K562 (cell line): ENCODE data around the gene ATF6B. TPM values are rescaled to one million over a fixed set of nuclear protein-coding genes. Genes with fewer than 3 reads are reported as not detected.

Source experiments
- ATAC-seq: fragments of 200-7000 bp; cut with Tn5 transposase; 3 replicates; pipeline ENCODE4 v1.9.1; 2020; ENCODE audit warnings: moderate library complexity
- BruUV-seq: library from RNA; stranded (reverse); fragments of 400-500 nt; replicated peaks from 2 replicates; lab custom pipeline; 2021; lab: Mats Ljungman, UMichigan
- CTCF ChIA-PET: fragments of 300-600 bp; formaldehyde crosslinking; extraction: SDS; loops from one replicate; lab custom pipeline; 2021; ENCODE audit warnings: low intra/inter-chr PET ratio; lab: Yijun Ruan, JAX
- POLR2A ChIA-PET: fragments of 300-600, 350-650 bp; sonication (Branson Sonifier 250); formaldehyde crosslinking; extraction: SDS; loops from one replicate; lab custom pipeline; 2021; ENCODE audit warnings: antibody characterized with exemption, inconsistent platforms; lab: Yijun Ruan, JAX
- DNase-seq, 4 experiments: peaks; one replicate each; pipeline versions ENCODE4 v3.0.0 to v3.0.0-alpha.2; 2011 to 2018; ENCODE audit warnings: low spot score in 3 of 4, mixed read lengths in 3 of 4; ENCODE audit errors: extremely low read depth in 1 of 4
- FAIRE-seq: peaks from 2 replicates; lab custom pipeline; 2011; peaks lifted over from hg19 to GRCh38; lab: Jason Lieb, UNC
- H2AFZ ChIP-seq: 2 replicates; pipeline ENCODE4 v1.6.0; 2011; ENCODE audit warnings: low read depth, low read length, control low read depth, inconsistent platforms
- H3K27ac ChIP-seq: fragments of 200-600 bp; 3 replicates; pipeline ENCODE4 v1.8.0; 2011; ENCODE audit warnings: low read depth, mild to moderate bottlenecking, control low read depth, inconsistent platforms, low read length, moderate library complexity, mixed read lengths; ENCODE audit errors: extremely low read depth
- H3K27me3 ChIP-seq, 2 experiments: fragments of 300-600 bp in 1 of 2; 2 replicates in 1 of 2; 3 replicates in 1 of 2; pipeline versions ENCODE4 v1.6.0 to v1.8.0; 2011; ENCODE audit warnings: inconsistent platforms in 2 of 2, low read length in 2 of 2, mild to moderate bottlenecking in 1 of 2, mixed read lengths in 1 of 2, moderate library complexity in 1 of 2; ENCODE audit not compliant: control insufficient read depth in 2 of 2, insufficient read depth in 2 of 2
- H3K36me3 ChIP-seq: fragments of 300-600 bp; 3 replicates; pipeline ENCODE4 v1.8.0; 2011; ENCODE audit warnings: mild to moderate bottlenecking, low read length, inconsistent platforms; ENCODE audit not compliant: control insufficient read depth, insufficient read depth
- H3K4me1 ChIP-seq, 2 experiments: fragments of 200-600 bp in 1 of 2; replicated peaks in 1 of 2; 2 replicates in 1 of 2; 3 replicates in 1 of 2; pipeline versions ENCODE4 v1.5.1 to v1.8.0; 2011; ENCODE audit warnings: inconsistent platforms in 2 of 2, low read length in 2 of 2, mild to moderate bottlenecking in 1 of 2, mixed read lengths in 1 of 2, moderate library complexity in 1 of 2; ENCODE audit not compliant: control insufficient read depth in 2 of 2, insufficient read depth in 2 of 2
- H3K4me2 ChIP-seq: 2 replicates; pipeline ENCODE4 v1.6.1; 2011; ENCODE audit warnings: low read length, control low read depth, inconsistent platforms, mixed read lengths; ENCODE audit not compliant: insufficient read depth
- H3K4me3 ChIP-seq: fragments of 200-600 bp; sonication (generic), shearing (Covaris generic); 2 replicates; pipeline ENCODE4 v1.5.1; 2016; ENCODE audit warnings: control low read depth, inconsistent platforms
- H3K79me2 ChIP-seq: fragments of 200-600 bp; 3 replicates; pipeline ENCODE4 v1.8.0; 2011; ENCODE audit warnings: low read length, inconsistent platforms; ENCODE audit not compliant: control insufficient read depth, insufficient read depth
- H3K9ac ChIP-seq, 2 experiments: 2 replicates each; pipeline versions ENCODE4 v1.6.0 to v1.6.1; 2011; ENCODE audit warnings: low read depth in 2 of 2, low read length in 2 of 2, control low read depth in 1 of 2, inconsistent platforms in 1 of 2, mild to moderate bottlenecking in 1 of 2, mixed read lengths in 1 of 2; ENCODE audit not compliant: insufficient read depth in 1 of 2
- H3K9me1 ChIP-seq: one replicate; pipeline ENCODE4 v1.6.0; 2011; ENCODE audit warnings: inconsistent platforms, mild to moderate bottlenecking, low read length, moderate library complexity; ENCODE audit not compliant: control insufficient read depth, insufficient read depth
- H3K9me3 ChIP-seq: replicated peaks from 2 replicates; pipeline ENCODE4 v1.5.1; 2011; ENCODE audit warnings: low read depth, low read length, inconsistent platforms; ENCODE audit not compliant: control insufficient read depth, insufficient read depth
- H4K20me1 ChIP-seq: replicated peaks from 2 replicates; pipeline ENCODE4 v1.6.1; 2011; ENCODE audit warnings: low read length, inconsistent platforms, mixed read lengths; ENCODE audit not compliant: control insufficient read depth, insufficient read depth
- CREM ChIP-seq: IDR thresholded peaks from 2 replicates; pipeline ENCODE4 v1.6.1; 2014; ENCODE audit warnings: antibody characterized with exemption, low read depth
- CTBP1 ChIP-seq: fragments of 450-650 bp; IDR thresholded peaks from 2 replicates; pipeline ENCODE4 v1.6.1; 2016; ENCODE audit warnings: borderline replicate concordance
- ELF4 ChIP-seq: fragments of 450-650 bp; formaldehyde crosslinking; IDR thresholded peaks from 2 replicates; pipeline ENCODE4 v1.4.0; 2022; ENCODE audit warnings: missing genetic modification characterization
- GABPA ChIP-seq: fragments of 200-800 bp; sonication (Bioruptor generic); conservative IDR thresholded peaks from 2 replicates; pipeline ENCODE4 v1.6.1; 2016; ENCODE audit warnings: low read depth, missing genetic modification characterization, missing compliant biosample characterization
- HDGF ChIP-seq: fragments of 450-650 bp; IDR thresholded peaks from 2 replicates; pipeline ENCODE4 v1.6.1; 2016
- HMGN3 ChIP-seq: IDR thresholded peaks from 2 replicates; pipeline ENCODE4 v1.6.1; 2011; ENCODE audit warnings: borderline replicate concordance, low read depth, mild to moderate bottlenecking, mixed read lengths, low read length; ENCODE audit not compliant: insufficient read length; ENCODE audit errors: extremely low read depth
- HNRNPLL ChIP-seq: fragments of 200-400 bp; formaldehyde crosslinking; IDR thresholded peaks from 2 replicates; pipeline ENCODE4 v1.6.1; 2017; ENCODE audit warnings: low read length, low read depth, mild to moderate bottlenecking; ENCODE audit not compliant: poor library complexity, severe bottlenecking
- KDM5B ChIP-seq: fragments of 200-600 bp; sonication (generic); IDR thresholded peaks from 2 replicates; pipeline ENCODE4 v1.6.1; 2012; ENCODE audit warnings: low read depth, mild to moderate bottlenecking, moderate library complexity, low read length, control low read depth, inconsistent platforms; ENCODE audit not compliant: insufficient replicate concordance
- MAZ ChIP-seq, 2 experiments: fragments of 450-650 bp in 1 of 2; sonication (generic) in 1 of 2; formaldehyde crosslinking; IDR thresholded peaks in 1 of 2; conservative IDR thresholded peaks in 1 of 2; 2 replicates each; pipeline versions ENCODE4 v1.4.0 to v1.5.0; 2020; ENCODE audit warnings: mild to moderate bottlenecking in 1 of 2, missing genetic modification reagents in 1 of 2
- NR2F6 ChIP-seq: fragments of 450-650 bp; formaldehyde crosslinking; IDR thresholded peaks from 2 replicates; pipeline ENCODE4 v1.4.0; 2020; ENCODE audit warnings: mild to moderate bottlenecking
- OTX1 ChIP-seq: fragments of 450-650 bp; formaldehyde crosslinking; IDR thresholded peaks from 2 replicates; pipeline ENCODE4 v1.4.0; 2022; ENCODE audit warnings: mild to moderate bottlenecking
- PHB ChIP-seq: fragments of 250-450 bp; sonication (Bioruptor Pico); IDR thresholded peaks from 2 replicates; pipeline ENCODE4 v1.5.0; 2021
- SIX5 ChIP-seq, 2 experiments: IDR thresholded peaks; 2 replicates each; pipeline ENCODE4 v1.6.1; 2011; ENCODE audit warnings: low read length in 2 of 2, borderline replicate concordance in 1 of 2, low read depth in 1 of 2, mild to moderate bottlenecking in 1 of 2, moderate library complexity in 1 of 2; ENCODE audit not compliant: insufficient read depth in 1 of 2
- SMARCE1 ChIP-seq: fragments of 450-650 bp; IDR thresholded peaks from 2 replicates; pipeline ENCODE4 v1.7.1; 2016; ENCODE audit warnings: mild to moderate bottlenecking
- SRF ChIP-seq, 2 experiments: fragments of 250-450, 450-650 bp in 1 of 2; sonication (Bioruptor Pico) in 1 of 2; sonication (generic) in 1 of 2; formaldehyde crosslinking; IDR thresholded peaks; 2 replicates each; pipeline versions ENCODE4 v1.5.0 to v1.5.1; 2020 to 2022; ENCODE audit warnings: mild to moderate bottlenecking in 1 of 2, missing genetic modification reagents in 1 of 2
- ZNF23 ChIP-seq: fragments of 250-450 bp; sonication (Bioruptor Pico); IDR thresholded peaks from 2 replicates; pipeline ENCODE4 v1.4.0; 2020; ENCODE audit warnings: mild to moderate bottlenecking
- ZNF274 ChIP-seq: IDR thresholded peaks from 2 replicates; pipeline ENCODE4 v1.6.1; 2011; ENCODE audit warnings: low read depth, mild to moderate bottlenecking, low read length, moderate library complexity, borderline replicate concordance
- ZNF644 ChIP-seq: fragments of 200-800 bp; sonication (Bioruptor generic); IDR thresholded peaks from 2 replicates; pipeline ENCODE4 v1.6.1; 2016; ENCODE audit warnings: low read depth, missing genetic modification characterization, missing compliant biosample characterization
- ZNF780A ChIP-seq: fragments of 250-450 bp; sonication (Bioruptor Pico); IDR thresholded peaks from 2 replicates; pipeline ENCODE4 v1.5.0; 2021; ENCODE audit warnings: mild to moderate bottlenecking
- WGBS: fragments of 100-300 bp; shearing (Covaris generic); methylation state at CpG from one replicate; pipeline ENCODE4 v1.1.6; 2016; ENCODE audit warnings: low coverage, mixed read lengths; ENCODE audit not compliant: insufficient coverage; ENCODE audit errors: missing lambda C conversion rate; 5-methylcytosine and 5-hydroxymethylcytosine counted together
- in situ Hi-C: fragments of 300-500 bp; cut with MboI; formaldehyde crosslinking; loops from 4 replicates; pipeline ENCODE4 v1.15.0; 2018; ENCODE audit warnings: inconsistent platforms, mixed read lengths
- intact Hi-C: fragments of 100-400 bp; cut with micrococcal nuclease; formaldehyde crosslinking; loops from 2 replicates; pipeline ENCODE4 v1.14.2; 2022
- polyA plus RNA-seq, 8 experiments: library from polyadenylated mRNA; depleted of rRNA in 4 of 8; stranded (reverse) in 5 of 8; unstranded in 3 of 8; fragments of >200 nt; fragmentation: Nextera tagmentation in 2 of 8; fragmentation: Illumina TruSeq in 1 of 8; extraction: Ambion mirVana in 2 of 8; extraction: Trizol in 1 of 8; gene quantifications; 2 replicates each; pipeline versions ENCODE4 v1.2.1 to v1.2.3, GENCODE V29; 2011 to 2014; ENCODE audit warnings: inconsistent platforms in 1 of 8, missing spikeins in 1 of 8
- total RNA-seq, 7 experiments: library from RNA; depleted of rRNA in 6 of 7; stranded (reverse); fragments of >200 nt in 6 of 7; fragmentation: Illumina TruSeq in 2 of 7; extraction: Trizol in 2 of 7; gene quantifications; 2 replicates each; pipeline versions ENCODE4 v1.2.1 to v1.2.3, GENCODE V29; 2011 to 2021; ENCODE audit warnings: low replicate concordance in 1 of 7

The ATF6B gene
- total and polyA plus RNA-seq, 9 of the 15 experiments (the other 6 are each of a cell fraction or from before 2014, with no cell fraction given), result 20.7 to 131 (median 31.7) TPM

DNA sequence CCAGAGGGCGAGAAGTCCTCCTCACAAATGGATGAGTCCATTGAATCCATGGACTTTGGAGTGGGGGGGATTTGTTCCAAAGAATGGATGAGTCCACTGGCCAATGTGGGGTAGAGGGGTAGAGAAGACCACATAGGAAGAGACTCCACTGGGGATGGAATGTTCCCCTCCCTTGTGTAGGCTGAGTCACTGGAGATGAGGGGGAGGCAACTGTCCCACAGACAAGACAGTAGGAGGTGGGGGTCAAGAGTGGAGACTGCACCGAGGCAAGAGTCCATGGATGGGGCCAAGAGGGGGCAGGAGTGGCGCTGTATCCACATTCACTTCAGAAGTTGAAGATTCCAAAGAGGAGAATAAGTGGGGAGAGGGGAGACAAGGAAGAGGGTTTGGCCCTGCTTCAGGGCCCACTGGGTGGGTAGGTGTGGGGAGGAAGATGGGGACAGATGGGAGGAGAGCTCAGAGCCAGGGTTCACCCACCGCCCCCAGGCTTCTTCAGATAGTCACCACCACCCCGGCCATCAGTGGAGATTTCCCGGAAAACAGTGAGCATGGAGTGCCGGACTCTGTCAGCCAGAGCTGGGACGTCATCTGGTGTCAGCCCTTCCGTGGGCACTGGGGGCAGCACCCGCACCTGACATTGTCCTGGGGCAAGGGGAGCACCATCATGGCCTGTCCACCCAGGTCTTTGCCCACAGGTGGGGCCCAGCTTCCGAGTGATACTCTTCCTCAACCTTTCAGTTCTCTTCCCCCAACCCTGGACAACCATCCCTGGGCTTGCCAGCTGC lies 41.0 kb upstream of the ATF6B start (continued):
- peak; percentile 83 for TF ChIP-seq OTX1
- peak; percentile 77; the same call in 1 of the 2 replicates for TF ChIP-seq SMARCE1
- TF ChIP-seq CREM, result peak; percentile 35; the same call in 1 of the 2 replicates
- TF ChIP-seq SIX5 (IDR thresholded peaks at IDR 0.05; ENCODE audit: borderline replicate concordance in 1 of 2, insufficient read depth in 1 of 2, low read depth in 1 of 2, low read length in 2 of 2), result no peak
- peak; percentile 22 for TF ChIP-seq KDM5B
- peak; percentile 85; the same call in 1 of the 2 replicates for TF ChIP-seq ELF4 (CRISPR knock-in tag)
- 0 out of 2 replicates have a peak, but pooled peaks have one; percentile 39 for TF ChIP-seq CTBP1
- TF ChIP-seq HDGF, result peak; percentile 28; the same call in 1 of the 2 replicates
- TF ChIP-seq HMGN3, result peak; percentile 32
- peak in 1 of 2 experiments; percentile 80; a peak in 2 of 4 replicates for TF ChIP-seq MAZ (CRISPR knock-in tag; conservative IDR thresholded peaks at IDR 0.05 in 1 of 2, IDR thresholded peaks at IDR 0.05 in 1 of 2)

DNA sequence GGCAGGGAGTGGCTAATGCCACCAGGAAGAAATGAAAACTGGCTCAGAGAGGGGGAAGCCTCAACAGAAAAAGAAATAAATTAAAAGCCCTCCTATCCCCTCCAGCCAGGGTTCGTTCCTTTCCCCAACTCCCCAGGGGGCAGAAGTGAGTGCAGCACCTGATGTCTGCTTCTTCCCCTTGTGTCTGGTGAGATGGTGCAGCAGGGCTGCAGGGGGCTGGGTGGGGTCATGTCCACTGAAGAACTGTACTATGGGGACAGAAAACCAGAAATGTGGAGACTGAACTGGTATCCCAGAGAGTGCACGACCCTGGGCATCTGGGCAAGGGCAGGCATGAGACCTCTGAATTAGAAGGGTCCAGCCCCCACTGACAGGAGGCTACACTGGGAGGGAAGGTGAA lies 40.3 kb upstream of the ATF6B start:
- Histone ChIP-seq H3K27me3 (no peaks in the 10 kb centered on the region), H3K79me2 (peaks cover 13% of the 10 kb centered on the region), H3K9ac (peak overlapping the region; percentile 27 to 65; a peak in 3 of 4 replicates), H3K4me1 (peaks cover 51% of the 10 kb centered on the region in 2 experiments), H3K4me2 (peak overlapping the region; percentile 65), H3K4me3 (no peak overlapping the region), H4K20me1 (no peaks in the 10 kb centered on the region), H3K36me3 (peaks cover 71% of the 10 kb centered on the region), H2AFZ (no peak overlapping the region), H3K27ac (peak overlapping the region; percentile 83), H3K9me3 (no peaks in the 10 kb centered on the region), H3K9me1 (no peaks in the 10 kb centered on the region)
- peak in 2 of 4 experiments; percentile 53 to 61 for DNase-seq
- TSS peak; percentile 69 for BruUV-seq
- in situ Hi-C loops (no loop called here), intact Hi-C loops (loop anchor here (2.0 to 5.0 kb wide), 2 partner anchors 26 to 51 kb away; no protein-coding TSS in a partner anchor)
- peak; percentile 52 for ATAC-seq
- ChIA-PET CTCF (no interaction called here), POLR2A (interaction anchor here (0.9 to 2.2 kb wide), 10 partner anchors 8 to 200 kb away, joined by 3 to 25 read pairs (median 4); partner anchors contain the start of genes AGPAT1 and FKBPL)
- WGBS, result 15% methylated on average over 2 of the region's 2 CpGs
- FAIRE-seq, result no peak
- TF ChIP-seq ZNF644 (tag), result peak; percentile 19; the same call in 1 of the 2 replicates
- TF ChIP-seq HNRNPLL, result peak; percentile 31
- TF ChIP-seq SRF (CRISPR knock-in tag; IDR thresholded peaks at IDR 0.05), result 0 out of 4 replicates have a peak, but pooled peaks of 1 of the 2 experiments have one; percentile 0
- peak; percentile 90; the same call in 1 of the 2 replicates for TF ChIP-seq PHB (CRISPR knock-in tag)
- peak; percentile 4; the same call in 1 of the 2 replicates for TF ChIP-seq ZNF23 (CRISPR knock-in tag)
- no peak for TF ChIP-seq ZNF274
- TF ChIP-seq GABPA (tag), result peak; percentile 25; the same call in 1 of the 2 replicates
- no peak for TF ChIP-seq ZNF780A (CRISPR knock-in tag)
- no peak for TF ChIP-seq NR2F6 (CRISPR knock-in tag)
